ENCODE results near the gene TRIM59. TPM values are rescaled to one million over a fixed set of nuclear protein-coding genes. Genes with fewer than 3 reads are reported as not detected.

TRIM59 gene
- total RNA-seq, 1 donor from 2014 or later: 24.5 TPM

GRCh38 chr3:160435095-160435494, 14.5 kb downstream of the TRIM59 start:
- H3K9me3 Mint-ChIP-seq (ENCODE audit: low read depth): no peaks in the 10 kb centered on the region
- DNase-seq (ENCODE audit: low spot score, unreplicated experiment): no peak
- H3K27ac Mint-ChIP-seq: no peak overlapping the region
- no peaks in the 10 kb centered on the region for H3K27me3 Mint-ChIP-seq
- TF ChIP-seq, protein P1, sequence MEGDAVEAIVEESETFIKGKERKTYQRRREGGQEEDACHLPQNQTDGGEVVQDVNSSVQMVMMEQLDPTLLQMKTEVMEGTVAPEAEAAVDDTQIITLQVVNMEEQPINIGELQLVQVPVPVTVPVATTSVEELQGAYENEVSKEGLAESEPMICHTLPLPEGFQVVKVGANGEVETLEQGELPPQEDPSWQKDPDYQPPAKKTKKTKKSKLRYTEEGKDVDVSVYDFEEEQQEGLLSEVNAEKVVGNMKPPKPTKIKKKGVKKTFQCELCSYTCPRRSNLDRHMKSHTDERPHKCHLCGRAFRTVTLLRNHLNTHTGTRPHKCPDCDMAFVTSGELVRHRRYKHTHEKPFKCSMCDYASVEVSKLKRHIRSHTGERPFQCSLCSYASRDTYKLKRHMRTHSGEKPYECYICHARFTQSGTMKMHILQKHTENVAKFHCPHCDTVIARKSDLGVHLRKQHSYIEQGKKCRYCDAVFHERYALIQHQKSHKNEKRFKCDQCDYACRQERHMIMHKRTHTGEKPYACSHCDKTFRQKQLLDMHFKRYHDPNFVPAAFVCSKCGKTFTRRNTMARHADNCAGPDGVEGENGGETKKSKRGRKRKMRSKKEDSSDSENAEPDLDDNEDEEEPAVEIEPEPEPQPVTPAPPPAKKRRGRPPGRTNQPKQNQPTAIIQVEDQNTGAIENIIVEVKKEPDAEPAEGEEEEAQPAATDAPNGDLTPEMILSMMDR (IDR thresholded peaks at IDR 0.05; ENCODE audit: unreplicated experiment): no peak
- no peak overlapping the region for H3K4me3 Mint-ChIP-seq (ENCODE audit: low read depth)
- no peaks in the 10 kb centered on the region for H3K4me1 Mint-ChIP-seq (ENCODE audit: low read depth)
- H3K36me3 Mint-ChIP-seq (ENCODE audit: insufficient read depth): peaks cover 32% of the 10 kb centered on the region

GRCh38 chr3:160434071-160434470, 15.5 kb downstream of the TRIM59 start:
- H3K9me3 Mint-ChIP-seq (ENCODE audit: low read depth): no peaks in the 10 kb centered on the region
- no peak overlapping the region for H3K4me3 Mint-ChIP-seq (ENCODE audit: low read depth)
- DNase-seq (ENCODE audit: low spot score, unreplicated experiment): no peak
- TF ChIP-seq, protein P1 (IDR thresholded peaks at IDR 0.05; ENCODE audit: unreplicated experiment): no peak
- no peaks in the 10 kb centered on the region for H3K27me3 Mint-ChIP-seq
- no peak overlapping the region for H3K27ac Mint-ChIP-seq
- peaks cover 26% of the 10 kb centered on the region for H3K36me3 Mint-ChIP-seq (ENCODE audit: insufficient read depth)
- no peaks in the 10 kb centered on the region for H3K4me1 Mint-ChIP-seq (ENCODE audit: low read depth)

- no peaks in the 10 kb centered on the region for H3K27me3 Mint-ChIP-seq
- H3K27ac Mint-ChIP-seq: no peak overlapping the region
- no peak overlapping the region for H3K4me3 Mint-ChIP-seq (ENCODE audit: low read depth)
- peaks cover 18% of the 10 kb centered on the region for H3K36me3 Mint-ChIP-seq (ENCODE audit: insufficient read depth)
- DNase-seq (ENCODE audit: low spot score, unreplicated experiment): no peak
- H3K9me3 Mint-ChIP-seq (ENCODE audit: low read depth): no peaks in the 10 kb centered on the region
- TF ChIP-seq, protein P1 (IDR thresholded peaks at IDR 0.05; ENCODE audit: unreplicated experiment): no peak
- no peaks in the 10 kb centered on the region for H3K4me1 Mint-ChIP-seq (ENCODE audit: low read depth)
Measured at GRCh38 chr3:160427832-160428424, 21.7 kb downstream of the TRIM59 start.

DNA sequence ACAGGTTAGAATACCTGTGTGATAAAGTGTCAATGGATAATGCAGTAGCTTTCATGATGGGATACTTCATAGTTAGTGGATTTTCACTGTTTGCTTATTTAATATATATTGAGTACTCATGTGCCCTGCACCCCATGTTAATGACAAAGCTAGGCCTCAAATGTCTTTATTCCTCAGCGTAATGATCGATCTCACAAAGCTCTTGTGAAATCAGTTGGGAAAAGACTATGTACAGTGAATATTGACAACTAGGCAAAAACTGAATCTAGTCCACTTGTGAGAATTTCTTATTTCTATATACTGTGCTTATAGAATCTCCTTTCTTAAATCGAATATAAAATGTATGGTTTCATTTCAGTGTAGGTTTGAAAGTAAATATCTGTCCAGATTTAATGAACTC, 32.3 kb downstream of the TRIM59 start:
- Mint-ChIP-seq H3K4me1 (ENCODE audit: low read depth) (no peaks in the 10 kb centered on the region), H3K4me3 (ENCODE audit: low read depth) (no peak overlapping the region), H3K36me3 (ENCODE audit: insufficient read depth) (peaks cover 12% of the 10 kb centered on the region), H3K27ac (no peak overlapping the region), H3K9me3 (ENCODE audit: low read depth) (no peaks in the 10 kb centered on the region), H3K27me3 (no peaks in the 10 kb centered on the region)
- no peak for DNase-seq (ENCODE audit: low spot score, unreplicated experiment)
- TF ChIP-seq, protein P1 (IDR thresholded peaks at IDR 0.05; ENCODE audit: unreplicated experiment): no peak

DNA sequence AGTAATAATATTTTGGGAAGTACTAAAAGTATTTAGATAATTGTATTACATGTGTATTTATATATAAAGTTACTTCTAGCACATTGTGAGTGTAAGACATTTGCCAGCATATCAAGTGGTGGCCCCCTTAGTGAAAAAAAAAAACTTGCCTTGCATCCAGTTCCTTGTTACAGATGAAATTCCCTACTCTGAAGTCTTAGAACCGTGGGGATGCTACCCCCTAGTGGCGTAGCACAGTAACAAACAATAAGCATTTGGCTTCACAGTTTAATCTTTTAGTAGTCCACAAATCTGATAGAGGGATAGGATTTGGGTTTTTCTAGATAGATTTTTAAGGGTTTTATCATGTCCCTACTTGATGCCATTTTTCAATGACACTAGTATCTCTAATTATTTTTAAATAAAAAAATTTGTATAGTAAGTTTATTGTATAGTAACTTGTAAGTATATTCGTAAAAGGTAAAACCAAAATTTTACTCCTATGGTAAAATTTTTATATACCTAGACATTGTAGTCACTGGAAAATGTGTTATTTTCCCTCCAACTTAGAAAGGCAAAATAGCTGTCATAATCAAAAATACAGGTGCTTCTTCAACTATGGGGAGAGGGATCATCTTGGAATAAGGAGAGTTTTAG, 35.9 kb downstream of the TRIM59 start:
- Mint-ChIP-seq H3K4me3 (ENCODE audit: low read depth) (no peak overlapping the region), H3K4me1 (ENCODE audit: low read depth) (no peaks in the 10 kb centered on the region), H3K9me3 (ENCODE audit: low read depth) (no peaks in the 10 kb centered on the region), H3K27ac (no peak overlapping the region), H3K36me3 (ENCODE audit: insufficient read depth) (peaks cover 11% of the 10 kb centered on the region), H3K27me3 (no peaks in the 10 kb centered on the region)
- TF ChIP-seq, protein P1 (IDR thresholded peaks at IDR 0.05; ENCODE audit: unreplicated experiment): peak; percentile 94
- peak; percentile 51 for DNase-seq (ENCODE audit: low spot score, unreplicated experiment)
